DND-41 (cell line): ENCODE measurements around the gene CHAMP1.

Source experiments
- ATAC-seq: fragments of 200-7000 bp; cut with Tn5 transposase; 3 replicates; pipeline ENCODE4 v1.9.1; 2021; ENCODE audit warnings: low read depth; ENCODE audit not compliant: insufficient read depth
- DNase-seq: peaks from one replicate; pipeline ENCODE4 v3.0.0-alpha.2; 2020
- H2AFZ ChIP-seq: 2 replicates; pipeline ENCODE4 v1.6.0; 2012; ENCODE audit warnings: low read depth, low read length
- H3K27ac ChIP-seq: 2 replicates; pipeline ENCODE4 v1.5.1; 2012; ENCODE audit warnings: low read length, inconsistent platforms
- H3K27me3 ChIP-seq: fragments of 200-600 bp; sonication (generic); 2 replicates; pipeline ENCODE4 v1.6.0; 2012; ENCODE audit warnings: low read length, mild to moderate bottlenecking, inconsistent platforms; ENCODE audit not compliant: insufficient read depth, poor library complexity
- H3K36me3 ChIP-seq: 2 replicates; pipeline ENCODE4 v1.5.1; 2012; ENCODE audit warnings: low read length, inconsistent platforms; ENCODE audit not compliant: insufficient read depth
- H3K4me1 ChIP-seq: 2 replicates; pipeline ENCODE4 v1.5.1; 2012; ENCODE audit warnings: mild to moderate bottlenecking, low read length; ENCODE audit not compliant: insufficient read depth
- H3K4me2 ChIP-seq: 2 replicates; pipeline ENCODE4 v1.6.0; 2012; ENCODE audit warnings: mild to moderate bottlenecking, moderate library complexity, low read length, inconsistent platforms; ENCODE audit not compliant: insufficient read depth
- H3K4me3 ChIP-seq, 2 experiments: fragments of 200-600 bp in 1 of 2; shearing (Covaris generic) in 1 of 2; 2 replicates each; pipeline ENCODE4 v1.5.1; 2012 to 2016; ENCODE audit warnings: inconsistent platforms in 2 of 2, low read length in 2 of 2, mild to moderate bottlenecking in 2 of 2, low read depth in 1 of 2, moderate library complexity in 1 of 2
- H3K79me2 ChIP-seq: 2 replicates; pipeline ENCODE4 v1.6.0; 2012; ENCODE audit warnings: low read length, inconsistent platforms; ENCODE audit not compliant: insufficient read depth
- H3K9ac ChIP-seq: 2 replicates; pipeline ENCODE4 v1.6.0; 2012; ENCODE audit warnings: low read depth, mild to moderate bottlenecking, inconsistent platforms, low read length, moderate library complexity
- H3K9me3 ChIP-seq: 2 replicates; pipeline ENCODE4 v1.5.1; 2012; ENCODE audit warnings: low read length, moderate library complexity, mild to moderate bottlenecking, inconsistent platforms; ENCODE audit not compliant: insufficient read depth, severe bottlenecking
- H4K20me1 ChIP-seq: 2 replicates; pipeline ENCODE4 v1.6.0; 2012; ENCODE audit warnings: low read length; ENCODE audit not compliant: insufficient read depth
- EZH2 ChIP-seq: IDR thresholded peaks from 3 replicates; pipeline ENCODE4 v1.6.1; 2012; ENCODE audit warnings: borderline replicate concordance, low read depth, mild to moderate bottlenecking, moderate library complexity, low read length, inconsistent platforms; ENCODE audit not compliant: severe bottlenecking
- TF ChIP-seq, protein P1 (sequence below): IDR thresholded peaks from 2 replicates; pipeline ENCODE4 v1.5.1; 2012; ENCODE audit warnings: borderline replicate concordance, low read length, moderate library complexity, mild to moderate bottlenecking; ENCODE audit not compliant: poor library complexity, severe bottlenecking; ENCODE audit errors: extremely low read depth

The CHAMP1 gene

GRCh38 chr13:114275304-114275703 is 39.0 kb upstream of the CHAMP1 start:
- DNase-seq (no peak), ATAC-seq (no peak)
- H3K4me2 ChIP-seq, result no peak overlapping the region
- H3K36me3 ChIP-seq, result peaks cover 62% of the 10 kb centered on the region
- H2AFZ ChIP-seq, result no peak overlapping the region
- no peak overlapping the region for H3K4me3 ChIP-seq
- no peaks in the 10 kb centered on the region for H4K20me1 ChIP-seq
- H3K9ac ChIP-seq, result no peak overlapping the region
- no peak overlapping the region for H3K27ac ChIP-seq
- H3K9me3 ChIP-seq, result no peaks in the 10 kb centered on the region
- TF ChIP-seq, protein P1, sequence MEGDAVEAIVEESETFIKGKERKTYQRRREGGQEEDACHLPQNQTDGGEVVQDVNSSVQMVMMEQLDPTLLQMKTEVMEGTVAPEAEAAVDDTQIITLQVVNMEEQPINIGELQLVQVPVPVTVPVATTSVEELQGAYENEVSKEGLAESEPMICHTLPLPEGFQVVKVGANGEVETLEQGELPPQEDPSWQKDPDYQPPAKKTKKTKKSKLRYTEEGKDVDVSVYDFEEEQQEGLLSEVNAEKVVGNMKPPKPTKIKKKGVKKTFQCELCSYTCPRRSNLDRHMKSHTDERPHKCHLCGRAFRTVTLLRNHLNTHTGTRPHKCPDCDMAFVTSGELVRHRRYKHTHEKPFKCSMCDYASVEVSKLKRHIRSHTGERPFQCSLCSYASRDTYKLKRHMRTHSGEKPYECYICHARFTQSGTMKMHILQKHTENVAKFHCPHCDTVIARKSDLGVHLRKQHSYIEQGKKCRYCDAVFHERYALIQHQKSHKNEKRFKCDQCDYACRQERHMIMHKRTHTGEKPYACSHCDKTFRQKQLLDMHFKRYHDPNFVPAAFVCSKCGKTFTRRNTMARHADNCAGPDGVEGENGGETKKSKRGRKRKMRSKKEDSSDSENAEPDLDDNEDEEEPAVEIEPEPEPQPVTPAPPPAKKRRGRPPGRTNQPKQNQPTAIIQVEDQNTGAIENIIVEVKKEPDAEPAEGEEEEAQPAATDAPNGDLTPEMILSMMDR, result no peak
- TF ChIP-seq EZH2, result no peak
- no peaks in the 10 kb centered on the region for H3K79me2 ChIP-seq
- peaks cover 13% of the 10 kb centered on the region for H3K4me1 ChIP-seq
- no peaks in the 10 kb centered on the region for H3K27me3 ChIP-seq

DNA sequence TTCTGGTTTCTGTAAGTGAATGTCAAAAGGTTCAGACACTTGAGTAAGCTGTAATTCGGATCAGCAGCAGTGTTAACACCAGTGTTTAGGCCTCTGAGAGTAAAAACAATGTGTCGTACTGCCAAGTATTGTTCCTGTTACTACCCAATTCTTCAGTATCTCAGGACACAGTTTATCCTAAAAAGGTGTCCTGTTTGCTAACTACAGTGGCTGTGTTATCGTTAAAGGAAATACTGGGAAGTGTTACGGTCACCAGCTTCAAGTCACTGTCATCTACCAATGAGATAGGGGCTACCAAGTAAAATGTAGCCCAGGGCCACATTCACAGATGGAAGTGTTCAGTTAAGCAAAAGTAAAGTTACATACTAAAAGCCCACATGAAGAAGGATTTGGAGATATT is 35.2 kb upstream of the CHAMP1 start:
- no peak overlapping the region for H2AFZ ChIP-seq
- H3K4me2 ChIP-seq, result no peak overlapping the region

GRCh38 chr13:114279758-114280355 is 34.4 kb upstream of the CHAMP1 start:
- peaks cover 38% of the 10 kb centered on the region for H3K4me1 ChIP-seq
- peak overlapping the region in 1 of 2 experiments; percentile 76; a peak in 2 of 4 replicates for H3K4me3 ChIP-seq
- peaks cover 47% of the 10 kb centered on the region for H3K36me3 ChIP-seq
- H3K79me2 ChIP-seq, result peaks cover 31% of the 10 kb centered on the region
- H3K4me2 ChIP-seq, result peak overlapping the region; percentile 71
- H3K9ac ChIP-seq, result peak overlapping the region; percentile 93
- ATAC-seq (no peak), DNase-seq (no peak)
- TF ChIP-seq EZH2, result no peak
- TF ChIP-seq, protein P1, result no peak
- H3K27me3 ChIP-seq, result no peaks in the 10 kb centered on the region
- 0 out of 2 replicates have a peak overlapping the region, but pooled peaks have one; percentile 93 for H2AFZ ChIP-seq
- H3K9me3 ChIP-seq, result no peaks in the 10 kb centered on the region
- H4K20me1 ChIP-seq, result no peaks in the 10 kb centered on the region
- peak overlapping the region; percentile 100 for H3K27ac ChIP-seq

More for the DNA sequence above, 35.2 kb upstream of the CHAMP1 start:
- H3K4me1 ChIP-seq, result peaks cover 32% of the 10 kb centered on the region
- H3K9me3 ChIP-seq, result no peaks in the 10 kb centered on the region
- H4K20me1 ChIP-seq, result no peaks in the 10 kb centered on the region
- peaks cover 47% of the 10 kb centered on the region for H3K36me3 ChIP-seq
- DNase-seq (no peak), ATAC-seq (no peak)
- peaks cover 24% of the 10 kb centered on the region for H3K79me2 ChIP-seq
- TF ChIP-seq EZH2, result no peak
- TF ChIP-seq, protein P1, result no peak
- 0 out of 2 replicates have a peak overlapping the region, but pooled peaks have one; percentile 93 for H3K9ac ChIP-seq
- no peaks in the 10 kb centered on the region for H3K27me3 ChIP-seq
- H3K4me3 ChIP-seq, result no peak overlapping the region
- peak overlapping the region; percentile 100 for H3K27ac ChIP-seq
